Stimulated activated CD4-positive, alpha-beta T cell treated with anti-CD3 and anti-CD28 coated beads, TNF-alpha, amount 100 ng/mL, for 48 hours (primary cell): ENCODE data around the gene KCNMB1.
"Not testable (repeated sequence)": the region's sequence is repeated elsewhere in the genome, so short reads cannot be mapped to it uniquely, and the experiment has no call there.

Experiments
- DNase-seq, 3 donors: peaks; one replicate each; pipeline ENCODE4 v3.0.0-alpha.2; 2020; ENCODE audit warnings: low read depth in 3 of 3

The KCNMB1 gene

GRCh38 chr5:170377027-170377426, 12.1 kb downstream of the KCNMB1 start:
- DNase-seq = no peak

GRCh38 chr5:170376526-170376925, 12.6 kb downstream of the KCNMB1 start:
- DNase-seq = not testable (repeated sequence)

DNA sequence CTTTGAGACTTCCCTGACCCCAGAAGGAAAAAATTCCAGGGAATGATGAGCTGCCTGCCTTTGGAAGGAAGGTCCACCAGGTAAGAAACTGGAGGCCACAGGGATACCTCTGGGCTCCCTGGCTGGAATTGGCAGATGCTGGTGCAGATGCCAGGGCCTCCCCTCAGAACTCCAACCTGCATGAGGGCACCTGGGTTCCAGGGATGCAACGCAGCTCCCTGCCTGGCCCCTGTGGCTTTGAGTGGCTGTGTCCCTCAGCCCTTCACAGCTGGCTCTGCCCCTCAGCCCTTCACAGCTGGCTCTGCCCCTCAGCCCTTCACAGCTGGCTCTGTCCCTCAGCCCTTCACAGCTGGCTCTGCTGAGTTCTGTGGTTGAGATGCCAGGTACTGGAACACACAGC, 13.9 kb downstream of the KCNMB1 start:
- DNase-seq = no peak

- DNase-seq = no peak
Observed at GRCh38 chr5:170372971-170373370, 16.2 kb downstream of the KCNMB1 start.

DNA sequence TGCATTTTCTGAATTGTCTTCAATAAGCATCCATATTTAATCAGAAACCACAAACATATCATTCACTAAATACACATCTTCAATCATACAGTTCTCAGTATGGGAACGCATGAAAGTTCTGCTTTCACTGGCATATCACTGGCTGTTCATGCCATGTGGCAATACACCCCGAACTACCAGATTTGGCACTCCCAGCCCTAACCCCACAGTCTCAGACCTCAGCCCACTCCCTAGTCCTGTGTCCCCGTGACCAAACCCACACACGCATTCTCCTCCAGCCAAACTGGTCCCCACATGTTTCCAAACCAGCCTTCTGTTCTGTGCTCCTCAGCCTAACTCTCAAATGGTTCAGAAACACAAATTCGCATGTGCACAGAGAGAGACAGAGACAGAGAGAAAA, 20.6 kb downstream of the KCNMB1 start:
- no peak for DNase-seq

DNA sequence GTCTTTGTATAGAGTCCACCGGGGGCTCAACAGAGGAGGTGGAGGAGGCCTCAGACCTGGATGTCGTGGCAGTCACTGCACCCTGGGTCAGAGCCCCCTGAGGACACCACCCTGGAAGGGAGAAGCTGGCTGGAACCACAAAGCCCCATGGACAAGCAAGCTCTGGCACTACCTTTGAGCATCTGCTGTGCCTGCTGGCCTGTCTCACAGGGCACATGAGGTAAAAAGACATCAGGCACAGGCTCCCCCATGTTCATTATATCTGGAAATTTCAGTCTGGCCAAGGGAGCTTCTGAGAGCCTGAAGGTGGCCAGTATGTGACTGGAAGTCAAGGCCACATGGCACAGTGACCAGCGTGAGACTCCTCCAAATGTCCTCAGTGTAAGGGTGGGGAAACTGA, 22.9 kb downstream of the KCNMB1 start:
- DNase-seq = no peak

GRCh38 chr5:170365831-170366230, 23.3 kb downstream of the KCNMB1 start:
- DNase-seq = no peak

- no peak for DNase-seq
Observed at GRCh38 chr5:170365011-170365410, 24.2 kb downstream of the KCNMB1 start.

GRCh38 chr5:170363671-170364070, 25.5 kb downstream of the KCNMB1 start:
- DNase-seq = no peak

DNA sequence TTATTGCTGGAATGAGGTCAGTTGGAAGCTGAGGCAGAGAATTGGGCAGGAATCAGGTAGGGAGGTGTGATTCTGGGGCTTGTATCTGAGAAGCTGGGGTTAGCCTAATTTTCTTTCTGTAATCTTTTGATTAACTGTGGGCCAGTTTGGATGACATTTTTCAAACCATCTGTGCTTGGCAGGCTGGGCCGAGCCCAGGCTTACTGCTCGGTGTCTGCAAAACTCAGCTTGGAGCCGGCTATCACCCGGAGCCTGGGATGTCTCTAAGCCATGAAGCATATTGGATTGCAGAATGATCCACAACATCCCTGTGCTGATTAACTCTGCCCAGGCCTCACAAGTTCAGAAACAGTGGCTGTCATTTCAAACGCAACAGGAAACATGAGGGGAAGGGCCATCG, 26.5 kb downstream of the KCNMB1 start:
- no peak for DNase-seq

DNA sequence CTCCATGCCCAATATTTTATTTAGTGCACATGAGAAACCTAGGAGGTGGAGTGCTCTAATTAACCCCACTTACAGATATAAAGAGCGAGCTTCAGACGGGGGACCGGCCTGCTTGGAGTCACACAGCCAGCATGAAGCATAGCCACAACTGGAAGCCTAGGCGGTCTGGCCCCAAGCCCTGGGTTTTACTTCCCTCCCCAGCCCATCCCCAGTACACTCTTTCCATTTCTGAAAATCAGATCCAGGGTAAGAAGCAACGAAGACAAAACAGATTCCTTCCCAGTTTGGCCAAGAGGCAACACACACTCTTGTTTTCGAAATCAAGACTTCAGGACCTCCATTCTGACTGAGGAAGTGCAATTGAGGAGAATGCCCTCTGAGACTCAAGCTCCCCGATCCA, 27.1 kb downstream of the KCNMB1 start:
- DNase-seq = no peak

GRCh38 chr5:170361616-170362015, 27.6 kb downstream of the KCNMB1 start:
- DNase-seq = no peak

DNA sequence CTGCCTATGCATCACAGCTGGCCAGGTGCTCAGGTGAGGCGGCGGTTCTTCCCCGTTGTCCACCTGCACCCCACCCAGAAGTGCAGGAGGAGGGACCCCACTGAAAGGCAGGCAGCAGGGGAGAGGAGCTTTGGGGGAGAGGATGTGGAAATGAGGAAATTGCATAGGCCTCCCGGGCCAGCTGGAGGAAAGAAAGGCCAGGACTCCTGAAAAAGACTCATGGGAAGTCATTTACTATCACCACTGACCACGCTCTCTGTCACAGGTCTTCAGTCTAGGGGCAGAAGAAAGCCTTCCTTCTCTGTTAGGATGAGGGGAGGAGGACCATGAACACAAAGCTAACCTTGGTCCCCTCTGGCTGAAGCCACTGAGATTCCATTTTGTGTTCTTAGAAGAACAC, 28.1 kb downstream of the KCNMB1 start:
- DNase-seq = no peak

- DNase-seq = no peak
Observed at GRCh38 chr5:170360709-170361108, 28.5 kb downstream of the KCNMB1 start.

GRCh38 chr5:170357955-170358444, 31.2 kb downstream of the KCNMB1 start:
- DNase-seq = no peak

DNA sequence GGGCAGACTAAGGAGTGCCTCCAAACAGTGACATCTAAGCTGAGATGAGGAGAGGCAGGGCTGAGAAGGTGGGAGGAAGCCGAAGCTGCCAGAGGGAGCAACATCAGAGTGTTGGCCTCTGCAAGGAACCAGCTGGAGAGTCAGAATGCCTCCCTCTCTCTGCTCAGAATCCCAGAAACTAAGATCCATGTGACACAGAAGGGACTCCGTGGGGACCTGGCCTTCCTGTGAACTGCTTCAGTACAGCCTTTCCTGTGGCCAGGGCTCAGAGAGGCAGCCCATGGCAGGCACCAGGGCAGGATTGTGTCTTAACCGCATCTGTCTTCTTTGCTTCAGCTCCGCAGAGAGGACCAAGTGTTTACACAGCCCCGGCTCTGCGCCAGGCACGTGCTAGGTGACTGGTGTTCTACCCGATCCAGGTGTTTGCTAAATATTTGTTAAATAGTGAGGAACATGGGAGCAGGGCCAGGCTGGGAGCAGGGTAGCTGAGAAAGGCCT, 33.5 kb downstream of the KCNMB1 start:
- DNase-seq = no peak

DNA sequence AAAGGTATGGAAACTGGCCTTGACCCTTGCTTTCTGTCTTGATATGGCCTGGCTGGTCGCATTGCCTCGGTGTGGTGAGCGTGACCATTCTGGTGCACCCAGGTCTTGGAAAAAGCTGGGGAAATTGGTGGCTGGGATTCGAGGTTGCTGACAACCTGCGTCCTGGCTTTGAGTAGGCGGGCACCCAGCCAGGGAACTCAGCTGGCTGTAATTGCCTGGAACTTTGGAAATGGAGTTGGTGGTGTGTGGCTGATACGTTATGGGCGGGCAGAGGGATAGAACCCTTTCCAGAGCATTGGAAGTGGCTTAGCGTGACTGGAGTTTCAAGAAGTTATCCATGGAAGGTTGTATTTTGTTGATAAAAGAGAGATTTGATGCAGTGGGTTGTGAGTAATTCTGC, 35.2 kb downstream of the KCNMB1 start:
- DNase-seq = no peak

DNA sequence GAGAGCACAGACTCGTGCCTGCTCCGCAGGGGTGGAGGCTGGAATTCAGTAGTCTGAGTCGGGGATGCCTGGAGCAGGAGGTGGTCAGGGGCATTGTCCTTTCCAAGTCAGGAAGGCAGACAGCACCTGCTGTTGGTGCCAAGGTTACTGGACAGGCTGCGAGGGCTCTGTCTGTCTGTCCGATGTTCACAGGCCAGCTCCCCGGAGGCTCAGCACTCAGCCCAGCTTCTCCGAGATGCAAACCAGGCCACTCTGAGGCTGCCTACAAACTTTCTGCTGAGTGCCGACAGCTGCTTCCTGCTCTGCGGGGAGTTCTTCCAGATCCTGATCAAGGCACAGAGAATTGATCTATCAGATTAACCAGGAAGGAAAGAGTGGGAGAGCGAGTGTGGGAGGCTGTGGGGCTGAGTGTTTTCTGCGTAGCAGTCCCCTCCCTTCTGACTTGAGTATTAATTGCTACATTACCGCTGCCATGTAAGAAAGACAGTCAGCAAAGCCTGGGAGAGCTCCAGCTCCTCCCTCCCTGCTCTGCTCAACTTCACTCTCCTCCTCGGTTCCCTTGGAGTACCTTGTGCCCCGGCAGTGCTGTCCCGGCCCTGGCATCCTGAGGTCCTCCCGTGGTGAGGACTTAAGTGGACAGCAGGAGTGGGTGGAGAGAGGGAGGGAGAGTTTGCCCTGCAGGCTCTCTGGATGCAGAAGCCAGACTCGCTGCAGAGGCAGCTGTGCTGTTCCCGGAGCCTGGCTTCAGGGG, 36.0 kb downstream of the KCNMB1 start:
- no peak for DNase-seq

- DNase-seq = no peak
Observed at GRCh38 chr5:170348137-170348633, 41.0 kb downstream of the KCNMB1 start.

- DNase-seq = no peak
Observed at GRCh38 chr5:170347022-170347567, 42.1 kb downstream of the KCNMB1 start.

GRCh38 chr5:170345971-170346370, 43.2 kb downstream of the KCNMB1 start:
- no peak for DNase-seq

DNA sequence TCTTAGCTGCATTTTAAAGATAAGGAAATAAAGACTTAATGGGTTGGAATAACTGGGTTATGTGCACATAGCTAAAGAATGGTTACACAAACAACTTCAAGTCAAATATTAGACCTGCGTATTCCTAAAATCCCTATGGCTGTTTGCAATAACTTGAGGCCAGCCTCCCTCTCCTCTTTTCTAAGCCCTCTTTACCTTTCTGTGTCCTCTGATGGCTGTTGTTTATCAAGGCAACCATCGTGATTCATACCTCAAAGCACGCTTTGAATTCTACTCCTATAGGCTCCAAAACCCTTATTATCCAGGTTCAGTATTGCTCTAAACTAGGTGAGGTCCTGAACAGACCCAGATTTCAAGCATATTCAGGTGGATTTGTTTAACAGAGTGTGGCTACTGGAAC, 46.0 kb downstream of the KCNMB1 start:
- DNase-seq = no peak

DNA sequence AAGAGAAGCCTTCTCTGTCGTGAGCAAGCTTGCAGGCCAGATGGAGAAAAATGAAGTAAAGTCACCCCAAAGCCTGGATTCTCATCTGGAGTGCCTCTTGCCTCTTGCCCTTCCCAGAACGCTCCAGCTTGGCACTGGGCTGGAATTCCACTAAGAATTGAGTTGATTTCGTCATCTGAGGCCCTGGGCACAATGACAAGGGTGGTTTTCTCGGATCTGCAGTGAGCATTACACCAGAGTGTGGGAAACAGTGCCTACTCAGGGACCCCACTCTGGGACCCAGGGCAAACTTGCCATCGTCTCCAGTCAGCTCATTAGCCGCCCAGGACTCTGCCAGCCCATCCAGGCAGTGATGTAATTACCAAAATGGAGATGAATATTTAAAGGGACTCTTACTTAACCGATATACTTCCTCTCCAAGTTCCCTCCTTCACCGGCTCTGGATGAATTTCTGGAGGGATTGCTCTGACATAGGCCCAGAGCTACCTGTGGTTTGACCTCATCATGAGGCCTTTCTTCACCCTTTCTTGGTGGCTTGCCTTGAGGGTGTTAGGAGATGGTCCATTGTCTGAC, 46.9 kb downstream of the KCNMB1 start:
- no peak for DNase-seq
